T-cell (primary cell): ENCODE data around the gene CRY1. TPM values are rescaled to one million over a fixed set of nuclear protein-coding genes. Genes with fewer than 3 reads are reported as not detected.

Source experiments
- ATAC-seq, 4 experiments: fragments of 200-7000 bp in 3 of 4; fragments of 150-1000 bp in 1 of 4; cut with Tn5 transposase; replicated peaks in 1 of 4; 1 replicate in 3 of 4; 2 replicates in 1 of 4; pipeline ENCODE4 v1.10.0; 2021; ENCODE audit warnings: moderate library complexity in 3 of 4, mild to moderate bottlenecking in 2 of 4, moderate number of reproducible peaks in 1 of 4
- CTCF ChIA-PET, 2 donors: fragments of 300-600 bp; sonication (Branson Sonifier 250); formaldehyde crosslinking; loops; one replicate each; lab custom pipeline; 2022; ENCODE audit warnings: antibody characterized with exemption in 2 of 2; lab: Charles Lee
- POLR2A ChIA-PET, 2 donors: fragments of 300-600 bp; sonication (Branson Sonifier 250); formaldehyde crosslinking; loops; one replicate each; lab custom pipeline; 2022; ENCODE audit warnings: antibody characterized with exemption in 2 of 2; lab: Charles Lee
- DNase-seq, 35 experiments: peaks; one replicate each; pipeline versions ENCODE4 v3.0.0 to v3.0.0-alpha.2; 2013 to 2023
- H3K27ac ChIP-seq: one replicate; pipeline ENCODE4 v1.5.1; 2013; ENCODE audit warnings: low read length
- H3K27me3 ChIP-seq, 2 experiments: replicated peaks in 1 of 2; 1 replicate in 1 of 2; 2 replicates in 1 of 2; pipeline versions ENCODE4 v1.6.1 to v1.7.0; 2013; ENCODE audit warnings: low read length in 1 of 2, mixed read lengths in 1 of 2; ENCODE audit not compliant: control insufficient read depth in 2 of 2, insufficient read depth in 2 of 2; ENCODE audit errors: extremely low read depth in 1 of 2
- H3K36me3 ChIP-seq, 2 donors: 1 replicate in 1 of 2; 2 replicates in 1 of 2; pipeline versions ENCODE4 v1.6.1 to v1.7.0; 2013; ENCODE audit warnings: low read length in 1 of 2; ENCODE audit not compliant: control insufficient read depth in 2 of 2, insufficient read depth in 1 of 2; ENCODE audit errors: extremely low read depth in 1 of 2
- H3K4me1 ChIP-seq, 2 experiments: 1 replicate in 1 of 2; 2 replicates in 1 of 2; pipeline versions ENCODE4 v1.6.1 to v1.7.0; 2013; ENCODE audit warnings: low read length in 2 of 2, mixed read lengths in 1 of 2; ENCODE audit not compliant: insufficient read depth in 2 of 2, control insufficient read depth in 1 of 2; ENCODE audit errors: extremely low read depth in 1 of 2
- H3K4me3 ChIP-seq, 2 donors: 1 replicate in 1 of 2; 2 replicates in 1 of 2; pipeline versions ENCODE4 v1.5.1 to v1.7.0; 2013; ENCODE audit warnings: mild to moderate bottlenecking in 2 of 2, low read length in 1 of 2, moderate library complexity in 1 of 2; ENCODE audit not compliant: control insufficient read depth in 1 of 2; ENCODE audit errors: extremely low read depth in 1 of 2
- H3K9me3 ChIP-seq: 2 replicates; pipeline ENCODE4 v1.7.0; 2013
- H3K27ac Mint-ChIP-seq, 2 donors: one replicate each; pipeline ENCODE4 v1.8.0; 2020 to 2021; ENCODE audit warnings: mild to moderate bottlenecking in 2 of 2, mixed read lengths in 2 of 2
- H3K27me3 Mint-ChIP-seq, 2 donors: one replicate each; pipeline ENCODE4 v1.8.0; 2021 to 2022; ENCODE audit warnings: mixed read lengths in 2 of 2
- H3K36me3 Mint-ChIP-seq: one replicate; pipeline ENCODE4 v1.8.0; 2021; ENCODE audit warnings: mixed read lengths
- H3K4me1 Mint-ChIP-seq, 3 donors: one replicate each; pipeline ENCODE4 v1.8.0; 2020 to 2022; ENCODE audit warnings: mixed read lengths in 3 of 3, mild to moderate bottlenecking in 1 of 3
- H3K4me3 Mint-ChIP-seq, 3 donors: one replicate each; pipeline ENCODE4 v1.8.0; 2020 to 2022; ENCODE audit warnings: mild to moderate bottlenecking in 3 of 3, mixed read lengths in 3 of 3, moderate library complexity in 3 of 3
- H3K9me3 Mint-ChIP-seq, 3 donors: one replicate each; pipeline ENCODE4 v1.8.0; 2020 to 2022; ENCODE audit warnings: mixed read lengths in 3 of 3
- WGBS: methylation state at CpG from one replicate; pipeline ENCODE4 v1.1.5; 2013; ENCODE audit warnings: missing lambda C conversion rate; ENCODE audit not compliant: insufficient coverage; 5-methylcytosine and 5-hydroxymethylcytosine counted together
- total RNA-seq, 35 experiments: library from RNA in 6 of 35; stranded (reverse) in 6 of 35; fragments of 120-200 nt in 1 of 35; gene quantifications; one replicate each; pipeline versions ENCODE4 v1.2.1 to v1.2.4 and lab custom pipeline; 2013 to 2026

Gene CRY1
- total RNA-seq, 5 donors from 2014 or later (not counting 1 experiment from before 2014, with no cell fraction given) = 31.4 to 58.1 (median 35.9) TPM

GRCh38 chr12:106947461-106947860, 145.9 kb downstream of the CRY1 start:
- no peaks in the 10 kb centered on the region for H3K27me3 Mint-ChIP-seq
- Histone ChIP-seq H3K27ac (no peak overlapping the region), H3K27me3 (no peaks in the 10 kb centered on the region), H3K4me1 (no peaks in the 10 kb centered on the region), H3K9me3 (no peaks in the 10 kb centered on the region), H3K4me3 (no peak overlapping the region), H3K36me3 (no peaks in the 10 kb centered on the region)
- no peak overlapping the region for H3K4me3 Mint-ChIP-seq
- no peaks in the 10 kb centered on the region for H3K36me3 Mint-ChIP-seq
- no peak overlapping the region for H3K27ac Mint-ChIP-seq
- peaks cover 5 to 7% (median 5%) of the 10 kb centered on the region in 3 donors for H3K4me1 Mint-ChIP-seq
- ChIA-PET POLR2A (interaction anchor here (0.5 to 0.7 kb wide), 2 partner anchors 157 to 747 kb away, joined by 3 to 5 read pairs; no protein-coding TSS in a partner anchor), CTCF (interaction anchor here in 1 of 2 donors (0.6 to 0.7 kb wide), 2 partner anchors 13 to 108 kb away, joined by 3 read pairs; no protein-coding TSS in a partner anchor)
- DNase-seq (no peak), ATAC-seq (no peak)
- peaks cover 4 to 10% (median 5%) of the 10 kb centered on the region in 3 donors for H3K9me3 Mint-ChIP-seq

GRCh38 chr12:106945261-106945851, 148.0 kb downstream of the CRY1 start:
- WGBS = no CpG with 5 or more reads among the region's 1 CpG
- Mint-ChIP-seq H3K4me1 (no peaks in the 10 kb centered on the region), H3K4me3 (no peak overlapping the region), H3K9me3 (peaks cover 4 to 10% (median 5%) of the 10 kb centered on the region in 3 donors), H3K27me3 (no peaks in the 10 kb centered on the region), H3K27ac (no peak overlapping the region), H3K36me3 (no peaks in the 10 kb centered on the region)
- ATAC-seq (no peak), DNase-seq (no peak)
- ChIA-PET CTCF (interaction anchor here in 1 of 2 donors (0.9 kb wide), 1 partner anchor 24 kb away, joined by 3 read pairs; no protein-coding TSS in a partner anchor), POLR2A (interaction anchor here in 1 of 2 donors (0.7 kb wide), 1 partner anchor 55 kb away, joined by 3 read pairs; no protein-coding TSS in a partner anchor)
- no peaks in the 10 kb centered on the region for H3K9me3 ChIP-seq
- no peak overlapping the region for H3K27ac ChIP-seq
- H3K36me3 ChIP-seq = no peaks in the 10 kb centered on the region
- H3K27me3 ChIP-seq = peaks cover 0 to 2% of the 10 kb centered on the region in 2 experiments
- no peaks in the 10 kb centered on the region for H3K4me1 ChIP-seq
- H3K4me3 ChIP-seq = no peak overlapping the region

GRCh38 chr12:106942775-106943174, 150.6 kb downstream of the CRY1 start:
- H3K9me3 ChIP-seq = no peaks in the 10 kb centered on the region
- no peaks in the 10 kb centered on the region for H3K36me3 ChIP-seq
- no peak for ATAC-seq
- no peaks in the 10 kb centered on the region for H3K4me1 ChIP-seq
- peaks cover 0 to 3% of the 10 kb centered on the region in 2 donors for H3K27me3 Mint-ChIP-seq
- POLR2A ChIA-PET = no interaction called here
- no peaks in the 10 kb centered on the region for H3K9me3 Mint-ChIP-seq
- no peak overlapping the region for H3K4me3 ChIP-seq
- no peak overlapping the region for H3K27ac ChIP-seq
- H3K4me3 Mint-ChIP-seq = no peak overlapping the region
- no peak overlapping the region for H3K27ac Mint-ChIP-seq
- WGBS = no CpG with 5 or more reads among the region's 2 CpGs
- no peaks in the 10 kb centered on the region for H3K4me1 Mint-ChIP-seq
- no peak for DNase-seq
- no peaks in the 10 kb centered on the region for H3K36me3 Mint-ChIP-seq
- CTCF ChIA-PET = no interaction called here
- H3K27me3 ChIP-seq = peaks cover 0 to 2% of the 10 kb centered on the region in 2 experiments

- H3K36me3 ChIP-seq = no peaks in the 10 kb centered on the region
- ChIA-PET CTCF (interaction anchor here in 1 of 2 donors (0.6 kb wide), 1 partner anchor 551 kb away, joined by 4 read pairs; no protein-coding TSS in a partner anchor), POLR2A (no interaction called here)
- no peak overlapping the region for H3K4me3 ChIP-seq
- WGBS = 79% methylated on average over 5 of the region's 6 CpGs
- no peak for ATAC-seq
- Mint-ChIP-seq H3K4me3 (no peak overlapping the region), H3K9me3 (no peaks in the 10 kb centered on the region), H3K27me3 (peaks cover 0 to 3% of the 10 kb centered on the region in 2 donors), H3K4me1 (no peaks in the 10 kb centered on the region), H3K36me3 (no peaks in the 10 kb centered on the region), H3K27ac (no peak overlapping the region)
- H3K4me1 ChIP-seq = no peaks in the 10 kb centered on the region
- H3K27me3 ChIP-seq = peaks cover 0 to 2% of the 10 kb centered on the region in 2 experiments
- no peak for DNase-seq
- H3K9me3 ChIP-seq = no peaks in the 10 kb centered on the region
- no peak overlapping the region for H3K27ac ChIP-seq
Observed at GRCh38 chr12:106941481-106942156, 151.7 kb downstream of the CRY1 start.

Other genes starting within 250 kb of the CRY1 start
- gene TMEM263, start 137.6 kb downstream of the CRY1 start, total RNA-seq = 10 to 100 TPM; 29.8 to 36.5 (median 31.2) TPM
- 10 to 100 TPM in 2 of 5 donors, 1 to 10 TPM in 3; 7.4 to 11.5 (median 8.8) TPM for gene MTERF2, start 106.4 kb downstream of the CRY1 start, total RNA-seq